Endothelial cell of hepatic sinusoid (primary cell): ENCODE data around the gene OR2L8.

Source experiments
- in situ Hi-C: cut with HindIII; loops from 2 replicates; pipeline ENCODE4 v1.10.0; 2017; ENCODE audit warnings: low sequenced_read_pairs

The OR2L8 gene

GRCh38 chr1:247966532-247967204 lies 18.0 kb downstream of the OR2L8 start:
- in situ Hi-C loops: no loop called here

- in situ Hi-C loops: no loop called here
Measured at GRCh38 chr1:247992986-247993385, 44.3 kb downstream of the OR2L8 start.

- in situ Hi-C loops: no loop called here
Measured at GRCh38 chr1:247998811-247999210, 50.2 kb downstream of the OR2L8 start.
